ENCODE results near the gene GSTM3. TPM values are rescaled to one million over a fixed set of nuclear protein-coding genes. Genes with fewer than 3 reads are reported as not detected.
"Not testable (repeated sequence)": the region's sequence is repeated elsewhere in the genome, so short reads cannot be mapped to it uniquely, and the experiment has no call there.

Gene GSTM3
- total RNA-seq, 1 experiment from 2014 or later, result 194 TPM

- DNase-seq (ENCODE audit: low read depth), result no peak
Measured at GRCh38 chr1:109762039-109762585, 21.3 kb upstream of the GSTM3 start.

- no peak for DNase-seq (ENCODE audit: low read depth)
Measured at GRCh38 chr1:109761227-109762038, 20.6 kb upstream of the GSTM3 start.

- DNase-seq (ENCODE audit: low read depth), result no peak
Measured at GRCh38 chr1:109760581-109761226, 19.9 kb upstream of the GSTM3 start.

GRCh38 chr1:109759513-109760334 is 18.9 kb upstream of the GSTM3 start:
- no peak for DNase-seq (ENCODE audit: low read depth)

- no peak for DNase-seq (ENCODE audit: low read depth)
Measured at GRCh38 chr1:109757936-109758786, 17.3 kb upstream of the GSTM3 start.

- DNase-seq (ENCODE audit: low read depth), result no peak
Measured at GRCh38 chr1:109756848-109757521, 16.1 kb upstream of the GSTM3 start.

GRCh38 chr1:109756325-109756724 is 15.5 kb upstream of the GSTM3 start:
- DNase-seq (ENCODE audit: low read depth), result not testable (repeated sequence)

- no peak for DNase-seq (ENCODE audit: low read depth)
Measured at GRCh38 chr1:109754738-109755137, 13.9 kb upstream of the GSTM3 start.

- no peak for DNase-seq (ENCODE audit: low read depth)
Measured at GRCh38 chr1:109751531-109752260, 10.9 kb upstream of the GSTM3 start.

- no peak for DNase-seq (ENCODE audit: low read depth)
Measured at GRCh38 chr1:109750920-109751319, 10.1 kb upstream of the GSTM3 start.

- DNase-seq (ENCODE audit: low read depth), result no peak
Measured at GRCh38 chr1:109750241-109750882, 9.5 kb upstream of the GSTM3 start.

- no peak for DNase-seq (ENCODE audit: low read depth)
Measured at GRCh38 chr1:109749221-109749620, 8.4 kb upstream of the GSTM3 start.

- not testable (repeated sequence) for DNase-seq (ENCODE audit: low read depth)
Measured at GRCh38 chr1:109748311-109748710, 7.5 kb upstream of the GSTM3 start.

- DNase-seq (ENCODE audit: low read depth), result peak; percentile 87
Measured at GRCh38 chr1:109739738-109740614, 862 bp downstream of the GSTM3 start.

GRCh38 chr1:109733236-109733870 is 7.5 kb downstream of the GSTM3 start:
- DNase-seq (ENCODE audit: low read depth), result no peak

- no peak for DNase-seq (ENCODE audit: low read depth)
Measured at GRCh38 chr1:109732390-109732881, 8.4 kb downstream of the GSTM3 start.

GRCh38 chr1:109730666-109731065 is 10.2 kb downstream of the GSTM3 start:
- DNase-seq (ENCODE audit: low read depth), result no peak

- DNase-seq (ENCODE audit: low read depth), result no peak
Measured at GRCh38 chr1:109728870-109729269, 12.0 kb downstream of the GSTM3 start.
